ENCODE results near the gene SLC16A3.

SLC16A3 gene

DNA sequence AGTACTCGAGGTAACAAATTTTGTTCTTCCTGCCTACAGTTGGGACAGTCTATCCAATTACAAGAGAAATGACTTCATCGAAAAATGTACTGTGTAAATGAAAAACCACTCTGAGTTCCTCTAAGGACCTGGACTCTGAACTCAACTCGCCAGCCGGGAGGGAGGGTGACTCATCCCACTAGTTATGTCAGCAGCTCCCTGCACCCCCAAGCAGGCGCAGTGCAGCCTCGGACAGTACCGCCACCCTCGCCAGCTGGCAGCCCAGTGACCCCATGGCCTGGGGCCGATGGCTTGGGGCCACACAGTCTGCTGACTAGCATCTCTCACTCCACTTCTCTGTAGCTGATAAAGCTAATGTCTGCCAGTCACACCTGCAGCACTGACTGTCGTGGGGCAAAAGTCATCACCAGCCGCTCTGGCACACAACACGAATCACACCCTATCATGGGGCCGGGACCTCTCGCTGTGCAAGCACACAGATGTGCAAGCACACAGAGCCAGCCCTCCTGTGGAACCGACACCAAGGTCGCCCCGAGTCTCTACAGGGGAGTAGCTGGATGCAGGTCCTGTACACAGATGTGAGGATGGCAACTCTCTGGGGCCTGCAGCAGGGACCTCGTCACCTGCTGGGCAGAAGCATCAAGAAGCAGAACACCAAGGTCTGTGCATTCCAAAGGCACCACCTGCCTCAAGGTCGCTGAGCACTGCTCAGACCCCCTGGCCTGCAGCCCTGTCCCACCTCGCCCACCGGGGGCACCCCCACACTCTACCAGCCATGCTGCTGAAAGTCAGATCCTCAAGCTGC lies 38.9 kb downstream of the SLC16A3 start (continued):
- TF ChIP-seq ZNF280C (tag by site-specific recombination; IDR thresholded peaks at IDR 0.05): no peak
- TF ChIP-seq ZNF211 (tag by site-specific recombination; IDR thresholded peaks at IDR 0.05; ENCODE audit: low read depth): no peak
- TF ChIP-seq TRIM28 (IDR thresholded peaks at IDR 0.05; ENCODE audit: borderline replicate concordance, low read length): 0 out of 2 replicates have a peak, but pooled peaks have one; percentile 13
- TF ChIP-seq ZNF24 (tag by site-specific recombination; IDR thresholded peaks at IDR 0.05): peak; percentile 59; the same call in 1 of the 2 replicates
- TF ChIP-seq HOXC10 (CRISPR knock-in tag; IDR thresholded peaks at IDR 0.05): no peak
- peak; percentile 98 for TF ChIP-seq ZIC2 (tag by site-specific recombination; IDR thresholded peaks at IDR 0.05)
- no peak for TF ChIP-seq ZNF707 (tag by site-specific recombination; IDR thresholded peaks at IDR 0.05)
- no peak for TF ChIP-seq ELK4 (IDR thresholded peaks at IDR 0.05; ENCODE audit: borderline replicate concordance, low read depth, low read length)
- peak; percentile 82 for TF ChIP-seq BCL11A (tag by site-specific recombination; IDR thresholded peaks at IDR 0.05; ENCODE audit: low read depth)
- no peak for TF ChIP-seq ZNF76 (tag by site-specific recombination; IDR thresholded peaks at IDR 0.05; ENCODE audit: borderline replicate concordance, low read depth)
- TF ChIP-seq ZNF501 (tag by site-specific recombination; IDR thresholded peaks at IDR 0.05): no peak
- no peak for TF ChIP-seq ZNF596 (tag by site-specific recombination; IDR thresholded peaks at IDR 0.05)
- TF ChIP-seq ZSCAN23 (tag by site-specific recombination; IDR thresholded peaks at IDR 0.05): no peak
- TF ChIP-seq FEZF1 (tag by site-specific recombination; IDR thresholded peaks at IDR 0.05): no peak
- no peak for TF ChIP-seq ZFP41 (tag by site-specific recombination; IDR thresholded peaks at IDR 0.05; ENCODE audit: borderline replicate concordance)
- no peak for TF ChIP-seq ZNF785 (tag by site-specific recombination; IDR thresholded peaks at IDR 0.05)
- no peak; the same call in 1 of the 2 replicates for TF ChIP-seq ZNF692 (tag by site-specific recombination; IDR thresholded peaks at IDR 0.05)
- TF ChIP-seq ZNF10 (tag by site-specific recombination; IDR thresholded peaks at IDR 0.05): peak; percentile 86; the same call in 1 of the 2 replicates
- no peak for TF ChIP-seq HOXA7 (CRISPR knock-in tag; IDR thresholded peaks at IDR 0.05; ENCODE audit: borderline replicate concordance)
- TF ChIP-seq ZNF404 (tag by site-specific recombination; IDR thresholded peaks at IDR 0.05): no peak
- no peak for TF ChIP-seq ZNF664 (tag by site-specific recombination; IDR thresholded peaks at IDR 0.05)
- TF ChIP-seq SP2 (tag by site-specific recombination; IDR thresholded peaks at IDR 0.05): peak; percentile 29; the same call in 1 of the 2 replicates
- TF ChIP-seq PRDM10 (tag by site-specific recombination; IDR thresholded peaks at IDR 0.05): peak; percentile 60
- TF ChIP-seq REST (tag by site-specific recombination; IDR thresholded peaks at IDR 0.05): no peak
- no peak for TF ChIP-seq ZNF544 (tag by site-specific recombination; IDR thresholded peaks at IDR 0.05)
- TF ChIP-seq ZNF19 (tag by site-specific recombination; IDR thresholded peaks at IDR 0.05; ENCODE audit: low read depth): no peak

Data from HEK293 (cell line).